PC-3 (cell line): ENCODE results near the gene NEU4. TPM values are rescaled to one million over a fixed set of nuclear protein-coding genes. Genes with fewer than 3 reads are reported as not detected.
"Not testable (repeated sequence)": the region's sequence is repeated elsewhere in the genome, so short reads cannot be mapped to it uniquely, and the experiment has no call there.

Source experiments
- ATAC-seq: fragments of 200-7000 bp; cut with Tn5 transposase; 2 replicates; pipeline ENCODE4 v1.9.1; 2020; ENCODE audit warnings: mild to moderate bottlenecking, moderate library complexity
- BruUV-seq: library from RNA; stranded (reverse); fragments of 400-500 nt; replicated peaks from 2 replicates; lab custom pipeline; 2021; lab: Mats Ljungman, UMichigan
- CTCF ChIA-PET: fragments of 300-600 bp; sonication (Branson Sonifier 250); formaldehyde crosslinking; loops from one replicate; lab custom pipeline; 2022; ENCODE audit warnings: antibody characterized with exemption; lab: Charles Lee
- POLR2A ChIA-PET: fragments of 300-600 bp; sonication (Branson Sonifier 250); formaldehyde crosslinking; loops from one replicate; lab custom pipeline; 2022; ENCODE audit warnings: antibody characterized with exemption; ENCODE audit not compliant: unreplicated experiment; lab: Charles Lee
- DNase-seq: peaks from one replicate; pipeline ENCODE4 v3.0.0-alpha.2; 2015
- H2AFZ ChIP-seq: fragments of 300-600 bp; sonication (generic); 2 replicates; pipeline ENCODE4 v1.6.0; 2016; ENCODE audit warnings: antibody characterized with exemption, low read length
- H3F3A ChIP-seq: fragments of 300-600 bp; sonication (generic); one replicate; pipeline ENCODE4 v1.6.0; 2017; ENCODE audit warnings: antibody characterized with exemption, low read length, control low read depth, mild to moderate bottlenecking; ENCODE audit not compliant: unreplicated experiment
- H3K27ac ChIP-seq: fragments of 300-600 bp; sonication (generic); 2 replicates; pipeline ENCODE4 v1.5.1; 2016; ENCODE audit warnings: mild to moderate bottlenecking, low read length
- H3K27me3 ChIP-seq: fragments of 300-600 bp; sonication (generic); 2 replicates; pipeline ENCODE4 v1.6.1; 2016; ENCODE audit warnings: low read length, mixed read lengths
- H3K36me3 ChIP-seq: fragments of 300-600 bp; sonication (generic); 2 replicates; pipeline ENCODE4 v1.6.1; 2016; ENCODE audit warnings: low read depth, mixed run types, low read length, mixed read lengths
- H3K4me1 ChIP-seq: fragments of 300-600 bp; sonication (generic); 2 replicates; pipeline ENCODE4 v1.5.1; 2016; ENCODE audit warnings: low read length; ENCODE audit not compliant: insufficient read depth
- H3K4me2 ChIP-seq: fragments of 300-600 bp; sonication (generic); 2 replicates; pipeline ENCODE4 v1.6.0; 2016; ENCODE audit warnings: low read length
- H3K4me3 ChIP-seq: fragments of 300-600 bp; sonication (generic); 2 replicates; pipeline ENCODE4 v1.5.1; 2016; ENCODE audit warnings: mild to moderate bottlenecking, low read length, mixed read lengths
- H3K79me2 ChIP-seq: fragments of 300-600 bp; sonication (generic); 2 replicates; pipeline ENCODE4 v1.6.1; 2017; ENCODE audit warnings: low read length, mixed read lengths
- H3K9ac ChIP-seq: fragments of 300-600 bp; sonication (generic); 2 replicates; pipeline ENCODE4 v1.6.0; 2016; ENCODE audit warnings: mild to moderate bottlenecking, low read length
- H3K9me2 ChIP-seq: fragments of 300-600 bp; sonication (generic); replicated peaks from 2 replicates; pipeline ENCODE4 v1.6.1; 2016; ENCODE audit warnings: mixed run types, low read length, mixed read lengths
- H3K9me3 ChIP-seq: fragments of 300-600 bp; sonication (generic); 2 replicates; pipeline ENCODE4 v1.6.1; 2016; ENCODE audit warnings: low read length, mixed read lengths
- H4K20me1 ChIP-seq: fragments of 300-600 bp; sonication (generic); 2 replicates; pipeline ENCODE4 v1.6.1; 2016; ENCODE audit warnings: low read length, mixed read lengths
- CTCF ChIP-seq: fragments of 300-600 bp; sonication (generic); conservative IDR thresholded peaks from 2 replicates; pipeline ENCODE4 v1.5.1; 2017; ENCODE audit warnings: antibody characterized with exemption, low read depth, mild to moderate bottlenecking, low read length
- EZH2 ChIP-seq: fragments of 300-600 bp; sonication (generic); IDR thresholded peaks from one replicate; pipeline ENCODE4 v1.6.1; 2017; ENCODE audit warnings: antibody characterized with exemption, mild to moderate bottlenecking, low read length; ENCODE audit not compliant: unreplicated experiment
- EZH2phosphoT487 ChIP-seq: fragments of 300-600 bp; sonication (generic); IDR thresholded peaks from 2 replicates; pipeline ENCODE4 v1.6.1; 2018; ENCODE audit warnings: mild to moderate bottlenecking, antibody characterized with exemption, low read length, borderline replicate concordance
- intact Hi-C: fragments of 100-400 bp; cut with micrococcal nuclease; formaldehyde crosslinking; loops from 2 replicates; pipeline ENCODE4 v1.9.0; 2023
- total RNA-seq: library from RNA; depleted of rRNA; stranded (reverse); fragments of >200 nt; gene quantifications from 2 replicates; pipeline ENCODE4 v1.2.3, GENCODE V29; 2014

The NEU4 gene
- total RNA-seq, 1 experiment from 2014 or later, result not detected

GRCh38 chr2:241799522-241800197, 9.3 kb upstream of the NEU4 start:
- BruUV-seq, result no TSS peak
- no peaks in the 10 kb centered on the region for H3K27me3 ChIP-seq
- no peaks in the 10 kb centered on the region for H3K79me2 ChIP-seq
- no peaks in the 10 kb centered on the region for H3K36me3 ChIP-seq
- H3K9ac ChIP-seq, result no peak overlapping the region
- POLR2A ChIA-PET, result no interaction called here
- H3K4me1 ChIP-seq, result peaks cover 3% of the 10 kb centered on the region; the same call in 1 of the 2 replicates
- CTCF ChIA-PET, result no interaction called here
- H3K9me2 ChIP-seq, result no peaks in the 10 kb centered on the region
- H3K9me3 ChIP-seq, result no peaks in the 10 kb centered on the region
- no peaks in the 10 kb centered on the region for H3F3A ChIP-seq
- no peak overlapping the region for H2AFZ ChIP-seq
- no peak for DNase-seq
- no peak overlapping the region for H3K4me3 ChIP-seq
- ATAC-seq, result no peak
- TF ChIP-seq EZH2, result no peak
- no peak for TF ChIP-seq CTCF
- TF ChIP-seq EZH2phosphoT487, result no peak
- intact Hi-C loops, result no loop called here
- no peak overlapping the region for H3K4me2 ChIP-seq
- H3K27ac ChIP-seq, result no peak overlapping the region
- no peaks in the 10 kb centered on the region for H4K20me1 ChIP-seq

- CTCF ChIA-PET, POLR2A ChIA-PET, H3K36me3 ChIP-seq, intact Hi-C loops, H3K79me2 ChIP-seq, H3K27ac ChIP-seq, H3K4me1 ChIP-seq, DNase-seq, H3K9me2 ChIP-seq, ATAC-seq, H3K4me3 ChIP-seq, H3K9ac ChIP-seq, H3K4me2 ChIP-seq, H4K20me1 ChIP-seq, H3F3A ChIP-seq, H3K9me3 ChIP-seq, H2AFZ ChIP-seq, H3K27me3 ChIP-seq, BruUV-seq: not testable (repeated sequence)
These were observed 8.6 kb upstream of the NEU4 start for GRCh38 chr2:241800198-241800903.

- POLR2A ChIA-PET, result no interaction called here
These were observed 7.2 kb upstream of the NEU4 start for GRCh38 chr2:241801611-241802420.

More at GRCh38 chr2:241801611-241802420, 7.2 kb upstream of the NEU4 start:
- CTCF ChIA-PET, result no interaction called here
- H3K4me1 ChIP-seq, result peaks cover 6% of the 10 kb centered on the region; the same call in 1 of the 2 replicates
- no peak overlapping the region for H3K27ac ChIP-seq
- BruUV-seq, result no TSS peak
- no peaks in the 10 kb centered on the region for H4K20me1 ChIP-seq
- H3K4me2 ChIP-seq, result no peak overlapping the region
- intact Hi-C loops, result no loop called here
- TF ChIP-seq EZH2, result no peak
- TF ChIP-seq CTCF, result no peak
- TF ChIP-seq EZH2phosphoT487, result no peak
- H3K9me2 ChIP-seq, result no peaks in the 10 kb centered on the region
- ATAC-seq (no peak), DNase-seq (no peak)
- no peaks in the 10 kb centered on the region for H3K36me3 ChIP-seq
- no peaks in the 10 kb centered on the region for H3K9me3 ChIP-seq
- no peaks in the 10 kb centered on the region for H3F3A ChIP-seq
- H3K27me3 ChIP-seq, result no peaks in the 10 kb centered on the region
- H2AFZ ChIP-seq, result no peak overlapping the region
- H3K9ac ChIP-seq, result no peak overlapping the region
- no peak overlapping the region for H3K4me3 ChIP-seq
- H3K79me2 ChIP-seq, result no peaks in the 10 kb centered on the region
